Fibroblast of skin of scalp (primary cell): Measurements from ENCODE around the gene ENTPD3.
"Not testable (repeated sequence)": the region's sequence is repeated elsewhere in the genome, so short reads cannot be mapped to it uniquely, and the experiment has no call there.

Source experiments
- DNase-seq: peaks from one replicate; pipeline ENCODE4 v3.0.0-alpha.2; 2013

Gene ENTPD3

DNA sequence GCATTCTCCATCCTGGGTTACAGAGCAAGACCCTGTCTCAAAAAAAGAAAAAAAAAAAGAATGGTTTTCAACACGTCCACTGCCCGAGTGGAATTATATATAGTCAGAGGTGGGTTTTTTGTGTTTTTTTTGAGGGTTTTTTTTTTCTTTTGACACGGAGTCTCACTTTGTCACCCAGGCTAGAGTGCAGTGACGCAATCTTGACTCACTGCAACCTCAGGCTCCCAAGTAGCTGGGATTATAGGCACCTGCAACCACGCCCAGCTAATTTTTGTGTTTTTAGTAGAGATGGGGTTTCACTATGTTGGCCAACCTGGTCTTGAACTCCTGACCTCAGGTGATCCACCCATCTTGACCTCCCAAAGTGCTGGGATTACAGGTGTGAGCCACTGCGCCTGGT is 73.5 kb downstream of the ENTPD3 start:
- not testable (repeated sequence) for DNase-seq

- DNase-seq: no peak
Observed at GRCh38 chr3:40461161-40461560, 74.2 kb downstream of the ENTPD3 start.

DNA sequence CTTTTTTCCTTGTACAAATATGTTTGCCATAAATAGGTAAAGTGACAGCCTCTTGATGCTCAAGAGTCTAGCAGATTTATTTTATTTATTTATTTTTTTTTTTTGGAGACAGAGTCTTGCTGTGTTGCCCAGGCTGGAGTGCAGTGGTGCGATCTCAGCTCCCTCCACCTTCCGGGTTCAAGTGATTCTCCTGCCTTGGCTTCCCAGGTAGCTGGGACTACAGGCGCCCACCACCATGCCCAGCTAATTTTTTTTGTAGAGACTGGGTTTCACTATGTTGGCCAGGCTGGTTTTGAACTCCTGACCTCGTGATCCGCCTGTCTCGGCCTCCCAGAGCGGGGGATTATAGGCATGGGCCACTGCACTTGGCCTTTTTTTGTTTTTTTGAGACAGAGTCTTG is 75.9 kb downstream of the ENTPD3 start:
- not testable (repeated sequence) for DNase-seq

- DNase-seq: no peak
Observed at GRCh38 chr3:40463579-40463978, 76.6 kb downstream of the ENTPD3 start.

GRCh38 chr3:40464339-40465110 is 77.5 kb downstream of the ENTPD3 start:
- DNase-seq: no peak

DNA sequence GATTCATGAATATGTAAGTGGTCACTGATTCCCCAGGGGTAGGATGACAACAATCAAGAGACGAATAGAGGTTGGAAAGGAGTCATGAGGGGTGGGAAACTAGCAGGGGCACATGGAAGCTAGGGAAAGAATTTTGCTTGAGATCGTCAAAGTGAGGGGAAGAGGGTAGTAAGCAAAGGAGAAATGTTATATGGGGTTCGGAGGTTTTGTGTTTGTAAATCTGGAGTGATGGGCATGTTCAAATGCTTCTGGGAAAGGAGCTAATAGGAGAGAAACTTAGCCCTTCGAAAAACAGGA is 78.1 kb downstream of the ENTPD3 start:
- DNase-seq: no peak

DNA sequence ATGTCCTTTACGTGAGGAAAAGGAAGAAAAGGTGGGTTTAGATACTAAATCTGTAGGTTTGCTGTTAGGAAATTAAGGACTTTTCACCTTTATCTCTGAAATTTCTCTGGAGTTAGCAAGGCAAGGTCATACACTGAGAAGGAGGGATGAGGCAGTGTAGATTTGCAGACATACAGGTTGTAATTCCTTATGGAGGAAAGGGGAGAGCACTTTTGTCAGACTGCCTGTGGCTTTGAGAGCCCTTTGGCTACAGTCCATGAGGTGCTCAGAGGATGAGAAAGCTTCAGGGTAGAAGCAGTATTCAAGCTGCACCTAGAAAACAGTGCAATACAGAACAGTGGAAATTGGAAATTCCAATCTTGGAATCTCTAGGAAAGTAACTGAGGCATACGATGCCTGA is 78.5 kb downstream of the ENTPD3 start:
- DNase-seq: no peak

GRCh38 chr3:40468018-40468417 is 81.0 kb downstream of the ENTPD3 start:
- DNase-seq: no peak

- no peak for DNase-seq
Observed at GRCh38 chr3:40470701-40471100, 83.7 kb downstream of the ENTPD3 start.

GRCh38 chr3:40476478-40477470 is 89.8 kb downstream of the ENTPD3 start, which contains the start of gene ZNF619:
TSS of gene ZNF619 (plus strand) at chr3:40477122. CDS start at chr3:40477980, 858 bp downstream.
- peak; percentile 76 for DNase-seq

DNA sequence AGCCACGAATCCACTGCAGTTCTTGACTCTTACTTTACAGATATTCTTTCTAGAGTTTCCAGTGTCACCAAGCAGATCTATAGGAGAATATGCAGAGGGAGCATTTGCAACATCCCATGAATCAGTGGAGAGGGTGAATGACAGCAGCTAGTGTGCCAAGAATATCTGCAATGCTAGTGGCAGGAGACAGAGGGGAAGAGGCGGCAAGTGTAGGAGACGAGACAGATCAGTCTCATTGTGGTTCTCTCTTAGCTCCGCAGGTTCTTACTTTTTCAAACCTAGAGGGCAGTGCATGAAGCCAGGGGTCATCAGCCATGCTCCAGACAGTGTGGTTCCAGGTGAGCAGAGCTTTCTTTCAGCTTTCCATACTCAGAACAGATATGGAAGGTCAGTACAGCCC is 90.7 kb downstream of the ENTPD3 start:
- DNase-seq: peak; percentile 9
